Measurements from ENCODE around the gene IGF2BP2.

DNA sequence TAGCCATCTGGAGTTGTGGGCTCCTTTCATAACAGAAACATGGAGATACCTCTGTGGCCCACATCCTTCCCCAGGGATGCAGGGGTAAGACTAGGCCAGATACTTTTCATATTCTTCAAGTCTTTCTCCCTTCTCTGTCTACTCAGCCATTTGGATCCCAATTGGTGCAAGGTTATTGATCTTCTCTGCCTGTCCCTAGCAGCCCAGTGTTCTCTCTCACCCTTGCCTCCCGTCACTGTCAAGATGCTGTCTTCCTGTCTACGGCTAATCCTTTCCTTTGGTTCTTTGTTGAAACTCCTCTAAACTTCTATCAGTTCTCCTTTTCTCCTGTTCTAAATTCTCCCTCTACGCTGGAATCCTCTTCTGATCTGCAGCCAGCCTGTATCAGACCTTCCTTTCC lies 187.5 kb downstream of the IGF2BP2 start:
- TF ChIP-seq, protein P1, sequence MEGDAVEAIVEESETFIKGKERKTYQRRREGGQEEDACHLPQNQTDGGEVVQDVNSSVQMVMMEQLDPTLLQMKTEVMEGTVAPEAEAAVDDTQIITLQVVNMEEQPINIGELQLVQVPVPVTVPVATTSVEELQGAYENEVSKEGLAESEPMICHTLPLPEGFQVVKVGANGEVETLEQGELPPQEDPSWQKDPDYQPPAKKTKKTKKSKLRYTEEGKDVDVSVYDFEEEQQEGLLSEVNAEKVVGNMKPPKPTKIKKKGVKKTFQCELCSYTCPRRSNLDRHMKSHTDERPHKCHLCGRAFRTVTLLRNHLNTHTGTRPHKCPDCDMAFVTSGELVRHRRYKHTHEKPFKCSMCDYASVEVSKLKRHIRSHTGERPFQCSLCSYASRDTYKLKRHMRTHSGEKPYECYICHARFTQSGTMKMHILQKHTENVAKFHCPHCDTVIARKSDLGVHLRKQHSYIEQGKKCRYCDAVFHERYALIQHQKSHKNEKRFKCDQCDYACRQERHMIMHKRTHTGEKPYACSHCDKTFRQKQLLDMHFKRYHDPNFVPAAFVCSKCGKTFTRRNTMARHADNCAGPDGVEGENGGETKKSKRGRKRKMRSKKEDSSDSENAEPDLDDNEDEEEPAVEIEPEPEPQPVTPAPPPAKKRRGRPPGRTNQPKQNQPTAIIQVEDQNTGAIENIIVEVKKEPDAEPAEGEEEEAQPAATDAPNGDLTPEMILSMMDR (IDR thresholded peaks at IDR 0.05) = no peak
- TF ChIP-seq POLR2A (IDR thresholded peaks at IDR 0.05) = no peak
